A549 (cell line): ENCODE data around the gene RNF186. TPM values are rescaled to one million over a fixed set of nuclear protein-coding genes. Genes with fewer than 3 reads are reported as not detected.

Source experiments
- ATAC-seq, 2 experiments: fragments of 200-7000 bp in 1 of 2; fragments of >200 bp in 1 of 2; cut with Nextera tagmentation in 1 of 2; cut with Tn5 transposase in 1 of 2; 3 replicates each; pipeline versions ENCODE4 v1.8.0 to v1.9.1; 2018 to 2020; ENCODE audit warnings: mild to moderate bottlenecking in 1 of 2, moderate library complexity in 1 of 2
- CTCF ChIA-PET: fragments of 300-600 bp; sonication (Branson Sonifier 250); formaldehyde crosslinking; extraction: SDS; loops from one replicate; lab custom pipeline; 2021; ENCODE audit warnings: antibody characterized with exemption, inconsistent platforms; lab: Yijun Ruan, JAX
- POLR2A ChIA-PET: fragments of 350-600 bp; formaldehyde crosslinking; extraction: SDS; loops from one replicate; lab custom pipeline; 2021; ENCODE audit warnings: antibody characterized with exemption, inconsistent platforms; lab: Yijun Ruan, JAX
- DNase-seq, 2 experiments: peaks; one replicate each; pipeline versions ENCODE4 v3.0.0 to v3.0.0-alpha.2; 2011 to 2016; ENCODE audit warnings: low read depth in 1 of 2, low spot score in 1 of 2
- FAIRE-seq: peaks from 2 replicates; lab custom pipeline; 2011; peaks lifted over from hg19 to GRCh38; lab: Jason Lieb, UNC
- H3K27ac ChIP-seq, 2 experiments: fragments of >200 bp; sonication (Bioruptor Twin); formaldehyde crosslinking; 3 replicates each; pipeline ENCODE4 v1.5.1; 2016 to 2017
- H3K4me1 ChIP-seq: fragments of >200 bp; sonication (Bioruptor Twin); formaldehyde crosslinking; 3 replicates; pipeline ENCODE4 v1.6.1; 2016
- H3K4me2 ChIP-seq: fragments of >200 bp; sonication (Bioruptor Twin); formaldehyde crosslinking; 3 replicates; pipeline ENCODE4 v1.6.1; 2016
- H3K4me3 ChIP-seq: fragments of >200 bp; sonication (Bioruptor Twin); formaldehyde crosslinking; 3 replicates; pipeline ENCODE4 v1.5.1; 2016
- H3K9me3 ChIP-seq: fragments of >200 bp; sonication (Bioruptor Twin); formaldehyde crosslinking; 3 replicates; pipeline ENCODE4 v1.6.1; 2016
- CBX8 ChIP-seq: fragments of 200-600 bp; sonication (generic); IDR thresholded peaks from 2 replicates; pipeline ENCODE4 v1.6.1; 2016
- CEBPB ChIP-seq, 2 experiments: fragments of >200 bp in 1 of 2; sonication (Bioruptor Twin) in 1 of 2; formaldehyde crosslinking in 1 of 2; IDR thresholded peaks; 2 replicates each; pipeline ENCODE4 v1.6.1; 2012 to 2016
- CHD4 ChIP-seq: fragments of 200-600 bp; sonication (generic); IDR thresholded peaks from 2 replicates; pipeline ENCODE4 v1.6.1; 2016; ENCODE audit warnings: antibody characterized with exemption, mild to moderate bottlenecking, borderline replicate concordance
- CTCF ChIP-seq: fragments of >200 bp; sonication (Bioruptor Twin); formaldehyde crosslinking; IDR thresholded peaks from 3 replicates; pipeline ENCODE4 v1.5.1; 2016
- E2F6 ChIP-seq: IDR thresholded peaks from 2 replicates; pipeline ENCODE4 v1.6.1; 2012; ENCODE audit warnings: low read depth, borderline replicate concordance
- HDAC2 ChIP-seq: fragments of 200-600 bp; sonication (generic); IDR thresholded peaks from 2 replicates; pipeline ENCODE4 v1.6.1; 2016
- HOXB5 ChIP-seq: fragments of 250-450 bp; sonication (Bioruptor Pico); IDR thresholded peaks from 2 replicates; pipeline ENCODE4 v1.5.0; 2020; ENCODE audit warnings: mild to moderate bottlenecking, moderate library complexity
- JUN ChIP-seq, 2 experiments: fragments of >200 bp; sonication (Bioruptor Twin); formaldehyde crosslinking; IDR thresholded peaks; 2 replicates in 1 of 2; 3 replicates in 1 of 2; pipeline ENCODE4 v1.6.1; 2016 to 2017
- JUNB ChIP-seq: fragments of >200 bp; sonication (Bioruptor Twin); formaldehyde crosslinking; IDR thresholded peaks from 2 replicates; pipeline ENCODE4 v1.6.1; 2016
- KDM5A ChIP-seq: fragments of 200-600 bp; sonication (generic); IDR thresholded peaks from 2 replicates; pipeline ENCODE4 v1.6.1; 2016; ENCODE audit warnings: antibody characterized with exemption, mild to moderate bottlenecking
- NFE2L2 ChIP-seq: fragments of 150-350 bp; conservative IDR thresholded peaks from 2 replicates; pipeline ENCODE4 v1.6.1; 2014; ENCODE audit warnings: low read length
- NR3C1 ChIP-seq: fragments of >200 bp; sonication (Bioruptor Twin); formaldehyde crosslinking; IDR thresholded peaks from 3 replicates; pipeline ENCODE4 v1.6.1; 2017
- PBX3 ChIP-seq: IDR thresholded peaks from 2 replicates; pipeline ENCODE4 v1.6.1; 2012
- POLR2A ChIP-seq: IDR thresholded peaks from 2 replicates; pipeline ENCODE4 v1.6.1; 2012; ENCODE audit warnings: mild to moderate bottlenecking, low read length
- RCOR1 ChIP-seq: fragments of 150-350 bp; IDR thresholded peaks from 2 replicates; pipeline ENCODE4 v1.6.1; 2014; ENCODE audit warnings: antibody characterized with exemption, low read length, low read depth
- RFX5 ChIP-seq: fragments of 450-650 bp; IDR thresholded peaks from 2 replicates; pipeline ENCODE4 v1.7.1; 2014; ENCODE audit warnings: antibody characterized with exemption, mild to moderate bottlenecking, moderate library complexity
- RNF2 ChIP-seq: fragments of 200-600 bp; sonication (generic); IDR thresholded peaks from 2 replicates; pipeline ENCODE4 v1.6.1; 2016; ENCODE audit warnings: low read depth, mild to moderate bottlenecking, antibody characterized with exemption, moderate library complexity, borderline replicate concordance
- SMC3 ChIP-seq: fragments of >200 bp; sonication (Bioruptor Twin); formaldehyde crosslinking; IDR thresholded peaks from 3 replicates; pipeline ENCODE4 v1.6.1; 2018; ENCODE audit warnings: inconsistent platforms
- TFCP2L1 ChIP-seq: fragments of 250-450 bp; sonication (Bioruptor Pico); IDR thresholded peaks from 2 replicates; pipeline ENCODE4 v1.5.0; 2021; ENCODE audit warnings: mild to moderate bottlenecking
- TP53 ChIP-seq: fragments of 250-450 bp; sonication (Bioruptor Pico); IDR thresholded peaks from 2 replicates; pipeline ENCODE4 v1.5.0; 2021; ENCODE audit warnings: mild to moderate bottlenecking, moderate library complexity
- USF2 ChIP-seq: fragments of 450-650 bp; IDR thresholded peaks from 2 replicates; pipeline ENCODE4 v1.6.1; 2014; ENCODE audit warnings: antibody characterized with exemption
- WGBS: methylation state at CpG from one replicate; pipeline ENCODE4 v1.1.6; 2017; ENCODE audit errors: missing lambda C conversion rate; 5-methylcytosine and 5-hydroxymethylcytosine counted together
- polyA plus RNA-seq, 4 experiments: library from polyadenylated mRNA; depleted of rRNA in 3 of 4; stranded (reverse); fragments of >200 nt; fragmentation: RNase III in 1 of 4; extraction: RNeasy Plus Mini Kit Qiagen cat#74134 plus additional on column Dnase treatment in 1 of 4; gene quantifications; 2 replicates in 3 of 4; 3 replicates in 1 of 4; pipeline ENCODE4 v1.2.3, GENCODE V29; 2011 to 2017
- TF ChIP-seq, protein P1 (sequence below): fragments of 250-450 bp; sonication (Bioruptor Pico); IDR thresholded peaks from 2 replicates; pipeline ENCODE4 v1.5.0; 2020; ENCODE audit warnings: low read depth, mild to moderate bottlenecking, moderate library complexity
- TF ChIP-seq, protein P2 (sequence below): IDR thresholded peaks from 2 replicates; pipeline ENCODE4 v1.6.1; 2012

RNF186 gene
- polyA plus RNA-seq, 2 of the 4 experiments (the other 2 are of a cell fraction): not detected

DNA sequence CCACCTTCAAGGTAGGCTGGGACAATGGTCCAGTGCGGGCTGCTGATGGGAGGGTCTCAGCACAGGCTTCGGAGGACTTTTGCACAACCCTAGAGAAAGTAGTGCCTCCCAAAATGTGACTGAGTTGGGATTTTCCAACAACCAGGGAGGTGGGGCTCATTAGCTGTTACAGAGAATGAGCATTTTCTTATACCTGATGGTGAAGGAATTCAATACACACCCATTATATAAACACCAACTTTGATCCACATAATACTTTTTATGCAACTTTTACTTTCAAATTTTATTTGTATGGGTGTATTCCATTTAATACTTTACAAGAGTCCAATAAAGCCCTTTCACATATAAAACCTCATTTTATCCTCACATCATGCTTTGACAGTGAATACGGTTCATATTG is 31.3 kb upstream of the RNF186 start:
- Histone ChIP-seq H3K4me1 (no peaks in the 10 kb centered on the region), H3K9me3 (no peaks in the 10 kb centered on the region), H3K4me3 (no peak overlapping the region), H3K27ac (no peak overlapping the region), H3K4me2 (no peak overlapping the region)
- ATAC-seq (no peak), DNase-seq (no peak), FAIRE-seq (no peak)
- WGBS: 63% methylated on average over 3 of the region's 3 CpGs
- ChIA-PET CTCF (no interaction called here), POLR2A (no interaction called here)
- no peak for TF ChIP-seq POLR2A
- TF ChIP-seq HOXB5: no peak
- no peak for TF ChIP-seq SMC3
- TF ChIP-seq JUN (IDR thresholded peaks at IDR 0.05): no peak
- no peak for TF ChIP-seq KDM5A
- TF ChIP-seq RCOR1: no peak
- no peak for TF ChIP-seq CEBPB (IDR thresholded peaks at IDR 0.05)
- TF ChIP-seq NFE2L2: no peak
- no peak for TF ChIP-seq HDAC2
- no peak for TF ChIP-seq RFX5
- TF ChIP-seq NR3C1: no peak
- TF ChIP-seq, protein P1, sequence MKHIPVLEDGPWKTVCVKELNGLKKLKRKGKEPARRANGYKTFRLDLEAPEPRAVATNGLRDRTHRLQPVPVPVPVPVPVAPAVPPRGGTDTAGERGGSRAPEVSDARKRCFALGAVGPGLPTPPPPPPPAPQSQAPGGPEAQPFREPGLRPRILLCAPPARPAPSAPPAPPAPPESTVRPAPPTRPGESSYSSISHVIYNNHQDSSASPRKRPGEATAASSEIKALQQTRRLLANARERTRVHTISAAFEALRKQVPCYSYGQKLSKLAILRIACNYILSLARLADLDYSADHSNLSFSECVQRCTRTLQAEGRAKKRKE (CRISPR knock-in tag): no peak
- TF ChIP-seq RNF2: no peak

DNA sequence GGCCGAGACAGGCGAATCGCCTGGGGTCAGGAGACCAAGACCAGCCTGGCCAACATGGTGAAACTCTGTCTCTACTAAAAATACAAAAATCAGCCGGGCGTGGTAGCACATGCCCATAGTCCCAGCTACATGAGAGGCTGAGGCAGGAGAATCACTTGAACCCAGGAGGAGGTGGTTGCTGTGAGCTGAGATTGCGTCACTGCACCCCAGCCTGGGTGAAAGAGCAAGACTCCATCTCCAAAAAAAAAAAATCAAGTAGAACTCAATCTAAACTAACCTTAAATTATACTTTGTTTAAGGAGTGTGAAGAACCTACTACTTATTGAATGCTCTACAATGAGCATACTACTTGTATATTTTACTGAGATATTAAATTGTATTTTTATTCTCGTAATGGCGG is 30.5 kb upstream of the RNF186 start:
- Histone ChIP-seq H3K27ac (no peak overlapping the region), H3K9me3 (no peaks in the 10 kb centered on the region), H3K4me2 (no peak overlapping the region), H3K4me3 (no peak overlapping the region), H3K4me1 (no peaks in the 10 kb centered on the region)
- ATAC-seq: no peak
- CTCF ChIA-PET: interaction anchor here (1.4 kb wide), 1 partner anchor 37 kb away, joined by 3 read pairs; the partner anchor contains the start of gene OTUD3
- FAIRE-seq: no peak
- no peak for DNase-seq
- 79% methylated on average over 7 of the region's 8 CpGs for whole genome bisulfite sequencing
- TF ChIP-seq, protein P2, sequence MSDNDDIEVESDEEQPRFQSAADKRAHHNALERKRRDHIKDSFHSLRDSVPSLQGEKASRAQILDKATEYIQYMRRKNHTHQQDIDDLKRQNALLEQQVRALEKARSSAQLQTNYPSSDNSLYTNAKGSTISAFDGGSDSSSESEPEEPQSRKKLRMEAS: no peak
- no peak for TF ChIP-seq CEBPB (IDR thresholded peaks at IDR 0.05)
- no peak for TF ChIP-seq RCOR1
- no peak for TF ChIP-seq KDM5A
- no peak for TF ChIP-seq CTCF
- no peak for TF ChIP-seq HDAC2
- TF ChIP-seq JUNB: no peak
- no peak for TF ChIP-seq TP53
- TF ChIP-seq PBX3: no peak
- no peak for TF ChIP-seq USF2
- TF ChIP-seq E2F6: no peak
- no peak for TF ChIP-seq TFCP2L1 (CRISPR knock-in tag)
- no peak for TF ChIP-seq CBX8
- TF ChIP-seq HOXB5: no peak
- no peak for TF ChIP-seq CHD4
- POLR2A ChIA-PET: no interaction called here
